CD14-positive monocyte (primary cell): ENCODE measurements around the gene GLI1. TPM values are rescaled to one million over a fixed set of nuclear protein-coding genes. Genes with fewer than 3 reads are reported as not detected.

ENCODE experiments used
- DNase-seq, 3 donors: peaks; one replicate each; pipeline ENCODE4 v3.0.0-alpha.2; 2011 to 2022
- H2AFZ ChIP-seq: 2 replicates; pipeline ENCODE4 v1.6.0; 2012; ENCODE audit warnings: mild to moderate bottlenecking, low read depth, low read length, inconsistent platforms; ENCODE audit not compliant: insufficient read depth, poor library complexity, severe bottlenecking
- H3K27ac ChIP-seq, 2 donors: 1 replicate in 1 of 2; 2 replicates in 1 of 2; pipeline ENCODE4 v1.5.1; 2012 to 2013; ENCODE audit warnings: low read length in 2 of 2, control low read depth in 1 of 2, inconsistent platforms in 1 of 2, low read depth in 1 of 2, mild to moderate bottlenecking in 1 of 2
- H3K27me3 ChIP-seq, 2 donors: one replicate each; pipeline versions ENCODE4 v1.6.0 to v1.6.1; 2011 to 2013; ENCODE audit warnings: low read length in 2 of 2; ENCODE audit not compliant: control insufficient read depth in 2 of 2, insufficient read depth in 2 of 2
- H3K36me3 ChIP-seq, 2 donors: replicated peaks in 1 of 2; 1 replicate in 1 of 2; 2 replicates in 1 of 2; pipeline versions ENCODE4 v1.5.1 to v1.6.1; 2012 to 2013; ENCODE audit warnings: low read length in 2 of 2, control low read depth in 1 of 2, inconsistent platforms in 1 of 2, mild to moderate bottlenecking in 1 of 2; ENCODE audit not compliant: insufficient read depth in 2 of 2, control insufficient read depth in 1 of 2
- H3K4me1 ChIP-seq, 2 donors: 1 replicate in 1 of 2; 2 replicates in 1 of 2; pipeline versions ENCODE4 v1.5.1 to v1.6.1; 2012 to 2013; ENCODE audit warnings: low read length in 2 of 2, control low read depth in 1 of 2, inconsistent platforms in 1 of 2, mild to moderate bottlenecking in 1 of 2, moderate library complexity in 1 of 2; ENCODE audit not compliant: insufficient read depth in 2 of 2, control insufficient read depth in 1 of 2
- H3K4me2 ChIP-seq: replicated peaks from 2 replicates; pipeline ENCODE3; 2012; ENCODE audit warnings: low read length, moderate library complexity, mild to moderate bottlenecking; ENCODE audit not compliant: poor library complexity, severe bottlenecking; ENCODE audit errors: extremely low read depth
- H3K4me3 ChIP-seq, 3 experiments: fragments of 200-600 bp in 1 of 3; sonication (generic) in 1 of 3; replicated peaks in 1 of 3; 1 replicate in 2 of 3; 2 replicates in 1 of 3; pipeline ENCODE4 v1.5.1; 2011 to 2013; ENCODE audit warnings: low read length in 3 of 3, mild to moderate bottlenecking in 3 of 3, control low read depth in 2 of 3, low read depth in 2 of 3, inconsistent platforms in 1 of 3, moderate library complexity in 1 of 3
- H3K79me2 ChIP-seq: 2 replicates; pipeline ENCODE4 v1.6.0; 2012; ENCODE audit warnings: mild to moderate bottlenecking, control low read depth, inconsistent platforms, low read length, moderate library complexity; ENCODE audit not compliant: insufficient read depth
- H3K9ac ChIP-seq: 2 replicates; pipeline ENCODE4 v1.6.0; 2017; ENCODE audit warnings: low read length, mild to moderate bottlenecking; ENCODE audit not compliant: insufficient read depth, poor library complexity, severe bottlenecking
- H3K9me3 ChIP-seq, 2 donors: replicated peaks in 1 of 2; 1 replicate in 1 of 2; 2 replicates in 1 of 2; pipeline versions ENCODE4 v1.5.1 to v1.6.1; 2012 to 2013; ENCODE audit warnings: low read length in 2 of 2, control low read depth in 1 of 2; ENCODE audit not compliant: control insufficient read depth in 1 of 2, insufficient read depth in 1 of 2
- H4K20me1 ChIP-seq: 2 replicates; pipeline ENCODE4 v1.6.0; 2012; ENCODE audit warnings: mild to moderate bottlenecking, low read length, control low read depth, moderate library complexity; ENCODE audit not compliant: insufficient read depth
- H3K27ac Mint-ChIP-seq, 7 donors: one replicate each; pipeline ENCODE4 v1.8.0; 2020; ENCODE audit warnings: mild to moderate bottlenecking in 7 of 7, mixed read lengths in 7 of 7, moderate library complexity in 6 of 7, inconsistent platforms in 2 of 7
- H3K27me3 Mint-ChIP-seq, 3 donors: one replicate each; pipeline ENCODE4 v1.8.0; 2021 to 2022; ENCODE audit warnings: low read depth in 3 of 3, mild to moderate bottlenecking in 3 of 3, mixed read lengths in 3 of 3, moderate library complexity in 3 of 3, inconsistent platforms in 1 of 3
- H3K36me3 Mint-ChIP-seq, 2 donors: one replicate each; pipeline ENCODE4 v1.8.0; 2020; ENCODE audit warnings: mixed read lengths in 2 of 2, inconsistent platforms in 1 of 2, mild to moderate bottlenecking in 1 of 2
- H3K4me1 Mint-ChIP-seq: one replicate; pipeline ENCODE4 v1.8.0; 2020; ENCODE audit warnings: mild to moderate bottlenecking, mixed read lengths
- H3K4me3 Mint-ChIP-seq, 2 donors: one replicate each; pipeline ENCODE4 v1.8.0; 2020; ENCODE audit warnings: mild to moderate bottlenecking in 2 of 2, mixed read lengths in 2 of 2, moderate library complexity in 1 of 2
- H3K9me3 Mint-ChIP-seq, 7 donors: one replicate each; pipeline ENCODE4 v1.8.0; 2020 to 2022; ENCODE audit warnings: mixed read lengths in 7 of 7, mild to moderate bottlenecking in 6 of 7, moderate library complexity in 6 of 7, inconsistent platforms in 2 of 7
- CTCF ChIP-seq: fragments of 200-600 bp; IDR thresholded peaks from one replicate; pipeline ENCODE4 v1.8.0; 2022; ENCODE audit warnings: antibody characterized with exemption, mild to moderate bottlenecking
- WGBS: methylation state at CpG from one replicate; pipeline ENCODE4 v1.1.5; 2013; ENCODE audit warnings: missing lambda C conversion rate; ENCODE audit not compliant: insufficient coverage; 5-methylcytosine and 5-hydroxymethylcytosine counted together
- intact Hi-C, 2 donors: fragments of 100-400 bp; cut with micrococcal nuclease; formaldehyde crosslinking; loops; one replicate each; pipeline versions ENCODE4 v1.15.0 to v1.15.1; 2023
- polyA plus RNA-seq, 3 donors: library from polyadenylated mRNA; depleted of rRNA in 1 of 3; unstranded in 2 of 3; stranded (reverse) in 1 of 3; fragments of 300-500 nt in 2 of 3; fragments of >200 nt in 1 of 3; fragmentation: Illumina TruSeq in 2 of 3; gene quantifications; 1 replicate in 2 of 3; 2 replicates in 1 of 3; pipeline ENCODE4 v1.2.3, GENCODE V29; 2012 to 2021

The GLI1 gene
- polyA plus RNA-seq, 3 donors: 0.05 TPM; not detected in 2

GRCh38 chr12:57460841-57461275 lies 1.3 kb downstream of the GLI1 start:
- no peak for DNase-seq
- Histone ChIP-seq H4K20me1 (peaks cover 8% of the 10 kb centered on the region), H3K4me2 (peak overlapping the region; percentile 89), H3K27ac (no peak overlapping the region), H3K79me2 (no peaks in the 10 kb centered on the region), H3K4me1 (peaks cover 42 to 56% of the 10 kb centered on the region in 2 donors), H2AFZ (no peak overlapping the region), H3K9me3 (peaks cover 0 to 4% of the 10 kb centered on the region in 2 donors), H3K27me3 (peaks cover 15 to 26% of the 10 kb centered on the region in 2 donors), H3K36me3 (no peaks in the 10 kb centered on the region), H3K4me3 (peak overlapping the region in 1 of 3 experiments; percentile 75), H3K9ac (no peak overlapping the region)
- 2% methylated on average over 15 of the region's 19 CpGs for WGBS
- intact Hi-C loops: loop anchor here in 1 of 2 donors (5.0 kb wide), 1 partner anchor 529 kb away; the partner anchor contains the start of gene SDR9C7
- H3K4me3 Mint-ChIP-seq: peak overlapping the region; percentile 76 to 97
- no peak overlapping the region for H3K27ac Mint-ChIP-seq
- peaks cover 47 to 57% (median 50%) of the 10 kb centered on the region in 3 donors for H3K27me3 Mint-ChIP-seq
- peaks cover 2 to 3% of the 10 kb centered on the region in 2 donors for H3K36me3 Mint-ChIP-seq
- peaks cover 0 to 6% (median 1%) of the 10 kb centered on the region in 7 donors for H3K9me3 Mint-ChIP-seq
- H3K4me1 Mint-ChIP-seq: peaks cover 61% of the 10 kb centered on the region
- no peak for TF ChIP-seq CTCF

GRCh38 chr12:57461276-57461916 lies 1.8 kb downstream of the GLI1 start:
- Histone ChIP-seq H3K4me2 (peak overlapping the region; percentile 89), H3K36me3 (no peaks in the 10 kb centered on the region), H3K9me3 (peaks cover 0 to 4% of the 10 kb centered on the region in 2 donors), H3K27me3 (peaks cover 15 to 26% of the 10 kb centered on the region in 2 donors), H3K79me2 (no peaks in the 10 kb centered on the region), H3K4me3 (peak overlapping the region; percentile 18 to 75 (median 44)), H3K9ac (peak overlapping the region; percentile 25), H4K20me1 (peaks cover 10% of the 10 kb centered on the region), H3K4me1 (peaks cover 42 to 59% of the 10 kb centered on the region in 2 donors), H3K27ac (no peak overlapping the region), H2AFZ (peak overlapping the region; percentile 61)
- H3K27ac Mint-ChIP-seq: peak overlapping the region in 3 of 7 donors; percentile 46 to 64 (median 54)
- no peak for DNase-seq
- H3K27me3 Mint-ChIP-seq: peaks cover 44 to 57% (median 47%) of the 10 kb centered on the region in 3 donors
- peaks cover 0 to 6% (median 1%) of the 10 kb centered on the region in 7 donors for H3K9me3 Mint-ChIP-seq
- peaks cover 58% of the 10 kb centered on the region for H3K4me1 Mint-ChIP-seq
- intact Hi-C loops: loop anchor here in 1 of 2 donors (5.0 kb wide), 1 partner anchor 529 kb away; the partner anchor contains the start of gene SDR9C7
- under 1% methylated on average over 14 of the region's 32 CpGs for WGBS
- no peak for TF ChIP-seq CTCF
- peaks cover 2 to 3% of the 10 kb centered on the region in 2 donors for H3K36me3 Mint-ChIP-seq
- peak overlapping the region; percentile 78 to 97 for H3K4me3 Mint-ChIP-seq
